GM10248 (cell line): ENCODE results near the gene RXRA.

Source experiments
- CTCF ChIA-PET: fragments of 300-600 bp; sonication (Branson Sonifier 250); formaldehyde crosslinking; extraction: SDS; loops from one replicate; lab custom pipeline; 2021; ENCODE audit warnings: antibody characterized with exemption; lab: Yijun Ruan, JAX
- POLR2A ChIA-PET: fragments of 350-650 bp; sonication (Branson Sonifier 250); formaldehyde crosslinking; extraction: SDS; loops from one replicate; lab custom pipeline; 2020; ENCODE audit warnings: antibody characterized with exemption; lab: Yijun Ruan, JAX
- DNase-seq: peaks from one replicate; pipeline ENCODE4 v3.0.0; 2012; ENCODE audit errors: extremely low spot score
- TF ChIP-seq, protein P1 (sequence below): IDR thresholded peaks from 2 replicates; pipeline ENCODE4 v1.5.1; 2012; ENCODE audit warnings: mild to moderate bottlenecking, low read depth; ENCODE audit errors: extremely low read depth, missing control alignments, control extremely low read depth

RXRA gene

DNA sequence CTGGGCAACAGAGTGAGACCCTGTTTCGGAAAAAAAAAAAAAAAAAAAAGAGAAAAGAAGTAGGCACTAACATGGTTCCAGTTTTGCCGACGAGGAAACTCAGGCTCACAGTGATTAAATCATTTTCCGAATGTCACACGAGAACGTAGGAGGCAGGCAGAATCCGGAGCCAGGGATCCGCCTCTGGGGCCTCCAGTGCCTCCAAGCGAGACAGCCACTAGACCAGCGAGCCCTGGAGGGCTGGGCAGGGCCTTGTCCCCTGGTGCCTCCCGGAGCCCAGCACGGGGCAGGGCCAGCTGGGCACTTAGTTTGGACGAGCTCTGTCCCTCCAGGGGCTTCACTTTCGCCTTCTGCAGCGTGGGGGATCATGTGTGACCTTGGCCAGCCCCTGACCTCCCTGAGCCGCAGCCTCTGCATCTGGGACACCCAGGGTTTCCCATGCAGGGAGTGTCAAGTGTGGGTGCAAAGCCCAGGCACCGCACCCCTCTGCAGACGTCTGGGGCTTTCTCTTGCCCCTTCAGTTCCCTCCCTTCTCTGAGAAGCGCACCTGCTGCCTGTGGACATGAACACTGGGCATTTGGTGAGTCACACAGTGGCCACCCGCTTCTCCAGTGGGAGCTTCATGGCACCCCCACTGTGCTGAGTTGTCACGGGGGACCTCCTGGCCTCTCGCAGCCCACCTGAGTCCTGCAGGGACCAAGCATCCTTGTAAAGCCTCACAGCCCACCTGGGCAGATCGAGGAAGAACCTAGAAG is 80.3 kb downstream of the RXRA start:
- DNase-seq = no peak
- TF ChIP-seq, protein P1, sequence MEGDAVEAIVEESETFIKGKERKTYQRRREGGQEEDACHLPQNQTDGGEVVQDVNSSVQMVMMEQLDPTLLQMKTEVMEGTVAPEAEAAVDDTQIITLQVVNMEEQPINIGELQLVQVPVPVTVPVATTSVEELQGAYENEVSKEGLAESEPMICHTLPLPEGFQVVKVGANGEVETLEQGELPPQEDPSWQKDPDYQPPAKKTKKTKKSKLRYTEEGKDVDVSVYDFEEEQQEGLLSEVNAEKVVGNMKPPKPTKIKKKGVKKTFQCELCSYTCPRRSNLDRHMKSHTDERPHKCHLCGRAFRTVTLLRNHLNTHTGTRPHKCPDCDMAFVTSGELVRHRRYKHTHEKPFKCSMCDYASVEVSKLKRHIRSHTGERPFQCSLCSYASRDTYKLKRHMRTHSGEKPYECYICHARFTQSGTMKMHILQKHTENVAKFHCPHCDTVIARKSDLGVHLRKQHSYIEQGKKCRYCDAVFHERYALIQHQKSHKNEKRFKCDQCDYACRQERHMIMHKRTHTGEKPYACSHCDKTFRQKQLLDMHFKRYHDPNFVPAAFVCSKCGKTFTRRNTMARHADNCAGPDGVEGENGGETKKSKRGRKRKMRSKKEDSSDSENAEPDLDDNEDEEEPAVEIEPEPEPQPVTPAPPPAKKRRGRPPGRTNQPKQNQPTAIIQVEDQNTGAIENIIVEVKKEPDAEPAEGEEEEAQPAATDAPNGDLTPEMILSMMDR = no peak
- POLR2A ChIA-PET = interaction anchor here (1.8 kb wide), 1 partner anchor 14 kb away, joined by 5 read pairs; no protein-coding TSS in a partner anchor
- CTCF ChIA-PET = interaction anchor here (1.0 to 2.4 kb wide), 6 partner anchors 11 to 238 kb away, joined by 3 to 17 read pairs (median 6); no protein-coding TSS in a partner anchor

DNA sequence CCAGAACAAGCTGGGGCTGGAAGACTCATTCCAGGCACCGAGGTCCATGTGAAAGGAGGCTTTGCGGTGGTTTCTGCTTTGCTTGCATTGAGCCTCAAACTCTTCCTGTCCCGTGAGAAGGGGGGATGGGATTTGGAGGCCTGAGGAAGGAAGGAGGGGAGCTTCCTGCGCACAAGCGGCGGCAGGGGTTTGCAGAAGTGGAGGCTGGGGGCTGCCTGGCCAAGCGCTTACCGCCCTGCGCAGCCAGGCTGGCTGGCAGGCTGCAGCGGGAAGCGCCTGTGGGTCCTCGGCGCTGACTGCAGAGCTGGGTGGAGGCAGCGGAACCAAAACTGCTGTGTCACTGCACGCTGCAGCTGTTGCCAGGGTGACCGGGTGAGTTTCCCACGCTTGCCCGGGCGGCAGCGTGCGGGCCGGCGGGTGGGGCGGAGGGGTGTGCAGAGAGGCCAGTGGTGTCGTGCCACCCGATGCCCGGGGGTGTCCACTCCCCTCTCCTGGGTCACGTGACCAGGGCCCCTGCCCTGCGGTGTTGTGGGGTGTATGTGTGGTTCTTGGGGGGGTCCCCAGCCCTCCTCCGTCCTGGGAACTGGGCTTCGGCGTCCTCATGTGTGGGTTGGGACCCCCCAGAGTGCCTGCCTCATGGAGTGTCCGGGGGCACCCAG is 81.0 kb downstream of the RXRA start:
- ChIA-PET POLR2A (interaction anchor here (1.8 kb wide), 1 partner anchor 15 kb away, joined by 5 read pairs; no protein-coding TSS in a partner anchor), CTCF (interaction anchor here (1.0 to 2.4 kb wide), 6 partner anchors 11 to 239 kb away, joined by 3 to 17 read pairs (median 6); no protein-coding TSS in a partner anchor)
- DNase-seq = peak; percentile 97
- TF ChIP-seq, protein P1 = no peak

DNA sequence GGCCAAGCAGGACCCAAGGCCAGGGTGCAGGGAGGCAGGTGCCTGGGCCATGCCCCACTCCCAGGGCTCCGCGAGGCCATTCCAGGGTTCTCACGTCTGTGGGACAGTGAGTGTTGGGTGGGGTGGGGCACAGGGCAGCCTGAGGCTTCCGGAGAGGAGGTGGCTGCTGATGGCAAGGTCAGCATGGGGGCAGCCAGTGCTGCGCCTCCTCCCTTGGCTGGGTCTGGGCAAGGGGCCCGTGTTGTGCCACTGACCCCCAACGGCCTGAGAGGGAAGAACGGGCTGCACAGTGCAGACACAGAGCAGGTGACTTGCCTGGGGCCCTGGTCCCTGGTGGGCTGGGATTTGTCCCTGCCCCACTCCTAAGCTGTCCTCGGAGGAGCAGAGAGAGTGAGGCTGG is 82.1 kb downstream of the RXRA start:
- POLR2A ChIA-PET = no interaction called here
- no peak for DNase-seq
- CTCF ChIA-PET = interaction anchor here (1.0 kb wide), 1 partner anchor 237 kb away, joined by 3 read pairs; no protein-coding TSS in a partner anchor
- TF ChIP-seq, protein P1 = no peak

DNA sequence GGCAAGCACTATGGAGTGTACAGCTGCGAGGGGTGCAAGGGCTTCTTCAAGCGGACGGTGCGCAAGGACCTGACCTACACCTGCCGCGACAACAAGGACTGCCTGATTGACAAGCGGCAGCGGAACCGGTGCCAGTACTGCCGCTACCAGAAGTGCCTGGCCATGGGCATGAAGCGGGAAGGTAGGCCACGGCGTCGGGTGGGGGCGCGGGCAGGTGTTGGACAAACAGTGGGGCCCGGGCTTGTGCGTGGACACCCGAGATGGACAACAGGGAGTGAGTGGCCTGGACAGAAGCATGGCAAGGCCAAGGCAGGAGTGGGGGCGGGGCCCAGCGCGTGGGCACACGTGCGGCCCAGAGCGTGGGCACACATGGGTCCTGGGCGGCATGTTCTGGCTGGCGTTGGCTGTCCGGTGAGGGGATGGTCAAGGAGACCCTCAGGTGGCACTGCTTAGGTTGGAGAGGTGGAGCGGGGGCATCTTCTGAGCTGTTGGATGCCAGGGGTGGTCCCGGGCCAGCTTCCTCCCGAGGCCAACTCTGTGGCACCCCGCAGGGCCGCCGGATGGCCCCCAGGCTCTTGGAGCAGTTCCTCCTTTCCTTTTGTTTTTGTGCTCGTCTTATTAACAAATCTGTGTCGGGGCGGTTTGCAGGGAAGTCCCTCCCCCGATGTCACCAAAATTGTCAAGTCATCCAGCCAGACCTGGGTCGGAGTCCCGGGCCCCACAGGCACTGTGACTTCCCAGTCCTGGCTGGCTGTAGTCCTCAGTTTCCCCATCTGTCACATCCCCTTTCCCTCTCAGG is 82.9 kb downstream of the RXRA start:
- TF ChIP-seq, protein P1 = no peak
- POLR2A ChIA-PET = no interaction called here
- DNase-seq = no peak
- CTCF ChIA-PET = interaction anchor here (1.0 kb wide), 1 partner anchor 238 kb away, joined by 3 read pairs; no protein-coding TSS in a partner anchor

DNA sequence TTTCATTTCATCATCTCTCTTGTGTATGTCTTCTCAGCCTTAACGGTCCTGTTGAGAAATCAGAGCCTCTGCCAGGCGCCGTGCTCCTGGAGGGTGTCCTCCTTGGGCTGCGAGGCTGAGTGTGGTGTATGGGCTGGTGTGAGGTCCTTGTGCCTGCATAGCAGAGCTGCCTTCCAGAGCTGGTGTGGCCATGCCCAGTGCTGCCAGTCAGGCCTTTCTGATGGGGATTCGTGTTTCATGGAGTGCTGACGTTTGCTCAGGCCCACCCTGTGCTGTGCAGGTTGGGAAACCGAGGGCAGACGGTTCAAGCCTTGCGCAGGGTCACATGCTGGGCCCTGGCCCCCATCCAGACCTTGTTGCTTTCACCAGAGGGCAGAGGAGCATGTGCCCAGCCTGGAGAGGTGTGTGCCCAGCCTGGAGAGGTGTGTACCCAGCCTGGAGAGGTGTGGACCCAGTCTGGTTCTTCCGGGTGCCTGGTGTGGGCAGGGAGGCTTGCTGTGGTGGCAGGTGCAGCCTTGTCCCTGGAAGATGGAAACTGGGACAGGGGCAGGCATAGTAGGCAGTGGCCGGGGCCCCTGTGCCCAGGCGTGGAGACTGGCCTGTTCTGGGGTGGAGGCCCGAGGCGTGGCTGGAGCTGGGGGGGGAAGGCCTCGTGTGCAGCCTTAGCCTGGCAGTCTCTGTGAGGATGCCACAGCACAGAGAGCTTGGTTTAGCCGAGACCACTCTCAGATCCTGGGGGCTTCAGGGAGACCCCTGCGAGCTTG is 84.0 kb downstream of the RXRA start:
- TF ChIP-seq, protein P1 = no peak
- CTCF ChIA-PET = interaction anchor here (1.8 to 2.3 kb wide), 2 partner anchors 33 to 39 kb away, joined by 7 read pairs; no protein-coding TSS in a partner anchor
- POLR2A ChIA-PET = no interaction called here
- DNase-seq = no peak

DNA sequence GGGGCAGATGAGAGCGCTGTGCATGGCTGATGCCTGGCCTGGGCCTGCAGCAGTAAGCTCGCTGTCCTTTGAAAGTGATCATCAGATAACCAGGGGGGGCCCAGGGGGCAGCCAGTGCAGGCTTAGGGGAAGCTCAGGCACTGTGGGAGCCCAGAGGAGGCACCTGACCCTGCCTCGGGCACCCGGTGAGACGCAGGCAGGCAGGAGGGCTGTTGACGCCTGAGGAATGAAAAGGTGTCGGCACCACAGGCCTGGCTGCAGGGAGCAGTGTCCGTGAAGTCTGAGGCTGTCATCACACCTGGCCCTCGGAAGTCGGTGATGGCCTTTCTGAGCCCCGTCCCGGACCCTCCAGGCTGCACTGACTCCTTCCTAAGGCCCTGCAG is 84.6 kb downstream of the RXRA start:
- DNase-seq = no peak
- TF ChIP-seq, protein P1 = no peak
- ChIA-PET POLR2A (no interaction called here), CTCF (interaction anchor here (1.8 to 2.3 kb wide), 2 partner anchors 32 to 39 kb away, joined by 7 read pairs; no protein-coding TSS in a partner anchor)
